Smooth muscle cell (in vitro differentiated cells): Measurements from ENCODE around the gene RNF5. TPM values are rescaled to one million over a fixed set of nuclear protein-coding genes. Genes with fewer than 3 reads are reported as not detected.

ENCODE experiments used
- DNase-seq: peaks from one replicate; lab custom pipeline; 2025; ENCODE audit not compliant: unreplicated experiment; lab: John Stamatoyannopoulos, UW
- H2AFZ ChIP-seq: fragments of 200-600 bp; sonication (generic); 2 replicates; pipeline ENCODE4 v1.6.0; 2016; ENCODE audit warnings: antibody characterized with exemption, low read depth, mild to moderate bottlenecking
- H3F3A ChIP-seq: fragments of 200-600 bp; sonication (generic); 2 replicates; pipeline ENCODE4 v1.6.0; 2017; ENCODE audit warnings: antibody characterized with exemption, low read depth
- H3K27ac ChIP-seq: fragments of 200-600 bp; sonication (generic); 2 replicates; pipeline ENCODE4 v1.5.1; 2016; ENCODE audit warnings: low read depth, mild to moderate bottlenecking
- H3K27me3 ChIP-seq: fragments of 200-600 bp; sonication (generic); 2 replicates; pipeline ENCODE4 v1.6.1; 2016; ENCODE audit warnings: low read depth, mild to moderate bottlenecking
- H3K36me3 ChIP-seq: fragments of 200-600 bp; sonication (generic); 2 replicates; pipeline ENCODE4 v1.5.1; 2016; ENCODE audit warnings: low read depth
- H3K4me1 ChIP-seq: fragments of 200-600 bp; sonication (generic); 2 replicates; pipeline ENCODE4 v1.5.1; 2016; ENCODE audit warnings: low read depth
- H3K4me2 ChIP-seq: fragments of 200-600 bp; sonication (generic); 2 replicates; pipeline ENCODE4 v1.6.0; 2016; ENCODE audit warnings: mild to moderate bottlenecking
- H3K4me3 ChIP-seq: fragments of 200-600 bp; sonication (generic); 2 replicates; pipeline ENCODE4 v1.5.1; 2016; ENCODE audit warnings: mild to moderate bottlenecking
- H3K79me2 ChIP-seq: fragments of 200-600 bp; sonication (generic); 2 replicates; pipeline ENCODE4 v1.6.0; 2016; ENCODE audit warnings: low read depth, mild to moderate bottlenecking
- H3K9ac ChIP-seq: fragments of 200-600 bp; sonication (generic); 2 replicates; pipeline ENCODE4 v1.6.0; 2016; ENCODE audit warnings: low read depth
- H3K9me3 ChIP-seq: fragments of 200-600 bp; sonication (generic); replicated peaks from 2 replicates; pipeline ENCODE4 v1.5.1; 2016; ENCODE audit warnings: low read depth
- H4K20me1 ChIP-seq: fragments of 200-600 bp; sonication (generic); 2 replicates; pipeline ENCODE4 v1.6.0; 2016; ENCODE audit warnings: low read depth
- CTCF ChIP-seq: fragments of 200-600 bp; sonication (generic); IDR thresholded peaks from 2 replicates; pipeline ENCODE4 v1.5.1; 2017; ENCODE audit warnings: borderline replicate concordance, mild to moderate bottlenecking, antibody characterized with exemption; ENCODE audit not compliant: insufficient read depth, poor library complexity, severe bottlenecking
- WGBS: methylation state at CpG from one replicate; pipeline ENCODE4 v1.1.7; 2016; ENCODE audit warnings: low lambda C conversion rate; 5-methylcytosine and 5-hydroxymethylcytosine counted together
- polyA plus RNA-seq: library from polyadenylated mRNA; unstranded; fragments of >200 nt; fragmentation: Nextera tagmentation; extraction: Ambion mirVana; gene quantifications from 2 replicates; pipeline ENCODE4 v1.2.1, GENCODE V29; 2016
- total RNA-seq: library from RNA; depleted of rRNA; stranded (reverse); fragments of >200 nt; gene quantifications from 2 replicates; pipeline ENCODE4 v1.2.3, GENCODE V29; 2014

Gene RNF5
- total and polyA plus RNA-seq, 2 experiments from 2014 or later: 49.3 to 75.9 TPM

GRCh38 chr6:32178547-32179440 is 589 bp downstream of the RNF5 start:
- H3K4me3 ChIP-seq: peak overlapping the region; percentile 91
- H3K4me1 ChIP-seq: peaks cover 15% of the 10 kb centered on the region
- H2AFZ ChIP-seq: peak overlapping the region; percentile 11
- no peaks in the 10 kb centered on the region for H3K36me3 ChIP-seq
- no peak for DNase-seq
- H3K27ac ChIP-seq: peak overlapping the region; percentile 95
- no peaks in the 10 kb centered on the region for H3K9me3 ChIP-seq
- H3F3A ChIP-seq: peaks cover 9% of the 10 kb centered on the region
- no peak for TF ChIP-seq CTCF
- H3K4me2 ChIP-seq: peak overlapping the region; percentile 99
- peak overlapping the region; percentile 77 for H3K9ac ChIP-seq
- H3K79me2 ChIP-seq: peaks cover 33% of the 10 kb centered on the region
- WGBS: 5% methylated on average over 19 of the region's 24 CpGs
- no peaks in the 10 kb centered on the region for H3K27me3 ChIP-seq
- no peaks in the 10 kb centered on the region for H4K20me1 ChIP-seq

- Histone ChIP-seq H3K9me3 (no peaks in the 10 kb centered on the region), H3K4me3 (no peak overlapping the region), H4K20me1 (no peaks in the 10 kb centered on the region), H3F3A (peaks cover 9% of the 10 kb centered on the region), H3K27me3 (no peaks in the 10 kb centered on the region), H3K4me2 (no peak overlapping the region), H3K27ac (no peak overlapping the region), H3K9ac (no peak overlapping the region), H3K4me1 (peaks cover 10% of the 10 kb centered on the region), H3K36me3 (no peaks in the 10 kb centered on the region), H2AFZ (no peak overlapping the region), H3K79me2 (peaks cover 22% of the 10 kb centered on the region)
- WGBS: 92% methylated on average over 10 of the region's 10 CpGs
- no peak for TF ChIP-seq CTCF
- no peak for DNase-seq
Measured at GRCh38 chr6:32179766-32180405, 1.7 kb downstream of the RNF5 start.

GRCh38 chr6:32181148-32181702 is 3.0 kb downstream of the RNF5 start:
- Histone ChIP-seq H3K27ac (no peak overlapping the region), H3K9ac (no peak overlapping the region), H2AFZ (no peak overlapping the region), H3K79me2 (peaks cover 11% of the 10 kb centered on the region), H3K9me3 (no peaks in the 10 kb centered on the region), H3K27me3 (no peaks in the 10 kb centered on the region), H3K4me1 (peaks cover 9% of the 10 kb centered on the region), H3K4me2 (no peak overlapping the region), H4K20me1 (no peaks in the 10 kb centered on the region), H3K4me3 (no peak overlapping the region), H3F3A (peaks cover 9% of the 10 kb centered on the region), H3K36me3 (no peaks in the 10 kb centered on the region)
- no peak for DNase-seq
- no peak for TF ChIP-seq CTCF
- 96% methylated on average over 15 of the region's 15 CpGs for WGBS
